K562 (cell line): Measurements from ENCODE around the gene IL10RB. TPM values are rescaled to one million over a fixed set of nuclear protein-coding genes. Genes with fewer than 3 reads are reported as not detected.
A peak's percentile ranks its signal among the peaks of the same experiment; 100 is the strongest.

Experiments
- ESRRA ChIP-seq: fragments of 450-650 bp; IDR thresholded peaks from 2 replicates; pipeline ENCODE4 v1.6.1; 2014; ENCODE audit warnings: low read depth, mild to moderate bottlenecking, moderate library complexity, borderline replicate concordance
- HNRNPLL ChIP-seq: fragments of 200-400 bp; formaldehyde crosslinking; IDR thresholded peaks from 2 replicates; pipeline ENCODE4 v1.6.1; 2017; ENCODE audit warnings: low read length, low read depth, mild to moderate bottlenecking; ENCODE audit not compliant: poor library complexity, severe bottlenecking
- TOE1 ChIP-seq, 2 experiments: fragments of 450-650 bp in 1 of 2; sonication (generic) in 1 of 2; formaldehyde crosslinking in 1 of 2; IDR thresholded peaks; 2 replicates each; pipeline versions ENCODE4 v1.7.1 to v1.8.0; 2016 to 2022; ENCODE audit warnings: borderline replicate concordance in 2 of 2, mild to moderate bottlenecking in 2 of 2, antibody characterized with exemption in 1 of 2, inconsistent platforms in 1 of 2, low read depth in 1 of 2, missing genetic modification reagents in 1 of 2, moderate library complexity in 1 of 2
- TRIM24 ChIP-seq, 2 experiments: fragments of 450-650 bp; IDR thresholded peaks; 2 replicates each; pipeline ENCODE4 v1.6.1; 2016
- ZNF184 ChIP-seq: sonication (generic); formaldehyde crosslinking; IDR thresholded peaks from 2 replicates; pipeline ENCODE4 v1.5.0; 2020; ENCODE audit warnings: missing genetic modification reagents
- polyA plus RNA-seq, 8 experiments: library from polyadenylated mRNA; depleted of rRNA in 4 of 8; stranded (reverse) in 5 of 8; unstranded in 3 of 8; fragments of >200 nt; fragmentation: Nextera tagmentation in 2 of 8; fragmentation: Illumina TruSeq in 1 of 8; extraction: Ambion mirVana in 2 of 8; extraction: Trizol in 1 of 8; gene quantifications; 2 replicates each; pipeline versions ENCODE4 v1.2.1 to v1.2.3, GENCODE V29; 2011 to 2014; ENCODE audit warnings: inconsistent platforms in 1 of 8, missing spikeins in 1 of 8
- total RNA-seq, 7 experiments: library from RNA; depleted of rRNA in 6 of 7; stranded (reverse); fragments of >200 nt in 6 of 7; fragmentation: Illumina TruSeq in 2 of 7; extraction: Trizol in 2 of 7; gene quantifications; 2 replicates each; pipeline versions ENCODE4 v1.2.1 to v1.2.3, GENCODE V29; 2011 to 2021; ENCODE audit warnings: low replicate concordance in 1 of 7
- TF ChIP-seq, protein P1 (sequence below): fragments of 200-600 bp; sonication (generic); IDR thresholded peaks from one replicate; pipeline ENCODE4 v1.6.1; 2012; ENCODE audit warnings: mild to moderate bottlenecking, low read depth, low read length, inconsistent platforms
- TF ChIP-seq, protein P2 (sequence below), 2 experiments: fragments of 450-650 bp; IDR thresholded peaks; 2 replicates each; pipeline ENCODE4 v1.6.1; 2016
- TF ChIP-seq, protein P3 (sequence below): sonication (generic); formaldehyde crosslinking; IDR thresholded peaks from 2 replicates; pipeline ENCODE4 v1.8.0; 2022; ENCODE audit warnings: mild to moderate bottlenecking, missing genetic modification reagents

IL10RB gene
- total and polyA plus RNA-seq, 9 of the 15 experiments (the other 6 are each of a cell fraction or from before 2014, with no cell fraction given): 10.9 to 33.8 (median 23.0) TPM

DNA sequence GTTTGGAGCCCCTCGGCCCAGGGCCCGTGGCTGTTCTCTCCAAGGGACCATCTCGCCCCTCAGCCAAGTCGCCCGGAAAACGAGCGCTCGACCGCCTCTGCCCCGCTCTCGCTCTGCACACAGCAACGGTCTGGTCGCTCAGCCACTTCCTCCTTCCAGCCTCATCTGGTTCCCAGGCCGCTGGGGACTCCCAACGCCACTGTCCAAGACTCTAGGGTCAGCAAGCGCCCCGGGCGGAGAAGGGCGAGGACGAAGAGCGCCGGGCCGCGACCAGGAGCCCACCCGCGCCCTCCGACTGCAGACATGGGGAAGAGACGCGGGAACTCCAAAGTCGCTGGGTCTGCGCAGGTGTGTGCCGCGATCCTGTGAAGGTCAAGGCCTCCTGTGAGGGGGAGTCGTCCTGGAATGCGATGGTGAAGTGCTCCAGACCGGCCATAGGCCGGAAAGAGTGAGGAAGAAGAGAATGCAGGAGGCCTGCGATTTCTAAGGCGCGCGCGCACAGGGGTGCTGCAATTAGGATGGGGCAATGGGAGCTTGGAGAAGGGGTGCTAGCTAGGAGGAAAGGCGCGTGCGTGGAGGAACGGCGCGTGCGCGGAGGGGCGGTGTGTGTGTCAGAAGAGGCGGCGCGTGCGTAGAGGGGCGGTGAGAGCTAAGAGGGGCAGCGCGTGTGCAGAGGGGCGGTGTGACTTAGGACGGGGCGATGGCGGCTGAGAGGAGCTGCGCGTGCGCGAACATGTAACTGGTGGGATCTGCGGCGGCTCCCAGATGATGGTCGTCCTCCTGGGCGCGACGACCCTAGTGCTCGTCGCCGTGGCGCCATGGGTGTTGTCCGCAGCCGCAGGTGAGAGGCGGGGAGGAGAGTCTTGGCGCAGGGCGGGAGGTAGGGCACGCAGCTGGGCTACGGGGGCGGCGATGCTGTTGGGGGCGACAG lies 58.4 kb downstream of the IL10RB start, which contains the start of gene IFNAR1 (continued):
- TF ChIP-seq, protein P1, sequence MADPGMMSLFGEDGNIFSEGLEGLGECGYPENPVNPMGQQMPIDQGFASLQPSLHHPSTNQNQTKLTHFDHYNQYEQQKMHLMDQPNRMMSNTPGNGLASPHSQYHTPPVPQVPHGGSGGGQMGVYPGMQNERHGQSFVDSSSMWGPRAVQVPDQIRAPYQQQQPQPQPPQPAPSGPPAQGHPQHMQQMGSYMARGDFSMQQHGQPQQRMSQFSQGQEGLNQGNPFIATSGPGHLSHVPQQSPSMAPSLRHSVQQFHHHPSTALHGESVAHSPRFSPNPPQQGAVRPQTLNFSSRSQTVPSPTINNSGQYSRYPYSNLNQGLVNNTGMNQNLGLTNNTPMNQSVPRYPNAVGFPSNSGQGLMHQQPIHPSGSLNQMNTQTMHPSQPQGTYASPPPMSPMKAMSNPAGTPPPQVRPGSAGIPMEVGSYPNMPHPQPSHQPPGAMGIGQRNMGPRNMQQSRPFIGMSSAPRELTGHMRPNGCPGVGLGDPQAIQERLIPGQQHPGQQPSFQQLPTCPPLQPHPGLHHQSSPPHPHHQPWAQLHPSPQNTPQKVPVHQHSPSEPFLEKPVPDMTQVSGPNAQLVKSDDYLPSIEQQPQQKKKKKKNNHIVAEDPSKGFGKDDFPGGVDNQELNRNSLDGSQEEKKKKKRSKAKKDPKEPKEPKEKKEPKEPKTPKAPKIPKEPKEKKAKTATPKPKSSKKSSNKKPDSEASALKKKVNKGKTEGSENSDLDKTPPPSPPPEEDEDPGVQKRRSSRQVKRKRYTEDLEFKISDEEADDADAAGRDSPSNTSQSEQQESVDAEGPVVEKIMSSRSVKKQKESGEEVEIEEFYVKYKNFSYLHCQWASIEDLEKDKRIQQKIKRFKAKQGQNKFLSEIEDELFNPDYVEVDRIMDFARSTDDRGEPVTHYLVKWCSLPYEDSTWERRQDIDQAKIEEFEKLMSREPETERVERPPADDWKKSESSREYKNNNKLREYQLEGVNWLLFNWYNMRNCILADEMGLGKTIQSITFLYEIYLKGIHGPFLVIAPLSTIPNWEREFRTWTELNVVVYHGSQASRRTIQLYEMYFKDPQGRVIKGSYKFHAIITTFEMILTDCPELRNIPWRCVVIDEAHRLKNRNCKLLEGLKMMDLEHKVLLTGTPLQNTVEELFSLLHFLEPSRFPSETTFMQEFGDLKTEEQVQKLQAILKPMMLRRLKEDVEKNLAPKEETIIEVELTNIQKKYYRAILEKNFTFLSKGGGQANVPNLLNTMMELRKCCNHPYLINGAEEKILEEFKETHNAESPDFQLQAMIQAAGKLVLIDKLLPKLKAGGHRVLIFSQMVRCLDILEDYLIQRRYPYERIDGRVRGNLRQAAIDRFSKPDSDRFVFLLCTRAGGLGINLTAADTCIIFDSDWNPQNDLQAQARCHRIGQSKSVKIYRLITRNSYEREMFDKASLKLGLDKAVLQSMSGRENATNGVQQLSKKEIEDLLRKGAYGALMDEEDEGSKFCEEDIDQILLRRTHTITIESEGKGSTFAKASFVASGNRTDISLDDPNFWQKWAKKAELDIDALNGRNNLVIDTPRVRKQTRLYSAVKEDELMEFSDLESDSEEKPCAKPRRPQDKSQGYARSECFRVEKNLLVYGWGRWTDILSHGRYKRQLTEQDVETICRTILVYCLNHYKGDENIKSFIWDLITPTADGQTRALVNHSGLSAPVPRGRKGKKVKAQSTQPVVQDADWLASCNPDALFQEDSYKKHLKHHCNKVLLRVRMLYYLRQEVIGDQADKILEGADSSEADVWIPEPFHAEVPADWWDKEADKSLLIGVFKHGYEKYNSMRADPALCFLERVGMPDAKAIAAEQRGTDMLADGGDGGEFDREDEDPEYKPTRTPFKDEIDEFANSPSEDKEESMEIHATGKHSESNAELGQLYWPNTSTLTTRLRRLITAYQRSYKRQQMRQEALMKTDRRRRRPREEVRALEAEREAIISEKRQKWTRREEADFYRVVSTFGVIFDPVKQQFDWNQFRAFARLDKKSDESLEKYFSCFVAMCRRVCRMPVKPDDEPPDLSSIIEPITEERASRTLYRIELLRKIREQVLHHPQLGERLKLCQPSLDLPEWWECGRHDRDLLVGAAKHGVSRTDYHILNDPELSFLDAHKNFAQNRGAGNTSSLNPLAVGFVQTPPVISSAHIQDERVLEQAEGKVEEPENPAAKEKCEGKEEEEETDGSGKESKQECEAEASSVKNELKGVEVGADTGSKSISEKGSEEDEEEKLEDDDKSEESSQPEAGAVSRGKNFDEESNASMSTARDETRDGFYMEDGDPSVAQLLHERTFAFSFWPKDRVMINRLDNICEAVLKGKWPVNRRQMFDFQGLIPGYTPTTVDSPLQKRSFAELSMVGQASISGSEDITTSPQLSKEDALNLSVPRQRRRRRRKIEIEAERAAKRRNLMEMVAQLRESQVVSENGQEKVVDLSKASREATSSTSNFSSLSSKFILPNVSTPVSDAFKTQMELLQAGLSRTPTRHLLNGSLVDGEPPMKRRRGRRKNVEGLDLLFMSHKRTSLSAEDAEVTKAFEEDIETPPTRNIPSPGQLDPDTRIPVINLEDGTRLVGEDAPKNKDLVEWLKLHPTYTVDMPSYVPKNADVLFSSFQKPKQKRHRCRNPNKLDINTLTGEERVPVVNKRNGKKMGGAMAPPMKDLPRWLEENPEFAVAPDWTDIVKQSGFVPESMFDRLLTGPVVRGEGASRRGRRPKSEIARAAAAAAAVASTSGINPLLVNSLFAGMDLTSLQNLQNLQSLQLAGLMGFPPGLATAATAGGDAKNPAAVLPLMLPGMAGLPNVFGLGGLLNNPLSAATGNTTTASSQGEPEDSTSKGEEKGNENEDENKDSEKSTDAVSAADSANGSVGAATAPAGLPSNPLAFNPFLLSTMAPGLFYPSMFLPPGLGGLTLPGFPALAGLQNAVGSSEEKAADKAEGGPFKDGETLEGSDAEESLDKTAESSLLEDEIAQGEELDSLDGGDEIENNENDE: no peak
- no peak for TF ChIP-seq ZNF184 (CRISPR knock-in tag)
- TF ChIP-seq TRIM24 (IDR thresholded peaks at IDR 0.05): peak in 1 of 2 experiments; percentile 49; a peak in 2 of 4 replicates
- TF ChIP-seq, protein P2, sequence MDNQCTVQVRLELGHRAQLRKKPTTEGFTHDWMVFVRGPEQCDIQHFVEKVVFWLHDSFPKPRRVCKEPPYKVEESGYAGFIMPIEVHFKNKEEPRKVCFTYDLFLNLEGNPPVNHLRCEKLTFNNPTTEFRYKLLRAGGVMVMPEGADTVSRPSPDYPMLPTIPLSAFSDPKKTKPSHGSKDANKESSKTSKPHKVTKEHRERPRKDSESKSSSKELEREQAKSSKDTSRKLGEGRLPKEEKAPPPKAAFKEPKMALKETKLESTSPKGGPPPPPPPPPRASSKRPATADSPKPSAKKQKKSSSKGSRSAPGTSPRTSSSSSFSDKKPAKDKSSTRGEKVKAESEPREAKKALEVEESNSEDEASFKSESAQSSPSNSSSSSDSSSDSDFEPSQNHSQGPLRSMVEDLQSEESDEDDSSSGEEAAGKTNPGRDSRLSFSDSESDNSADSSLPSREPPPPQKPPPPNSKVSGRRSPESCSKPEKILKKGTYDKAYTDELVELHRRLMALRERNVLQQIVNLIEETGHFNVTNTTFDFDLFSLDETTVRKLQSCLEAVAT (IDR thresholded peaks at IDR 0.05): peak; percentile 66 to 79; a peak in 3 of 4 replicates
- TF ChIP-seq, protein P3, sequence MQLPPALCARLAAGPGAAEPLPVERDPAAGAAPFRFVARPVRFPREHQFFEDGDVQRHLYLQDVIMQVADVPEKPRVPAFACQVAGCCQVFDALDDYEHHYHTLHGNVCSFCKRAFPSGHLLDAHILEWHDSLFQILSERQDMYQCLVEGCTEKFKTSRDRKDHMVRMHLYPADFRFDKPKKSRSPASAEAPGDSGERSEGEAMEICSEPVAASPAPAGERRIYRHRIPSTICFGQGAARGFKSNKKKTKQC (CRISPR knock-in tag): peak; percentile 79; the same call in 1 of the 2 replicates
- peak; percentile 93 for TF ChIP-seq ESRRA
- TF ChIP-seq HNRNPLL: peak; percentile 63
- TF ChIP-seq TOE1 (IDR thresholded peaks at IDR 0.05; ENCODE audit: borderline replicate concordance): 0 out of 2 replicates have a peak, but pooled peaks have one; percentile 49
- no peak for TF ChIP-seq TOE1 (CRISPR knock-in tag; IDR thresholded peaks at IDR 0.05; ENCODE audit: borderline replicate concordance, low read depth)
